NCI-H2227 (cell line): ENCODE measurements around the gene UBAC2.

Experiments used
- DNase-seq: peaks from one replicate; lab custom pipeline; 2025; ENCODE audit not compliant: unreplicated experiment; lab: John Stamatoyannopoulos, UW

The UBAC2 gene

GRCh38 chr13:99329477-99329876 is 128.8 kb downstream of the UBAC2 start:
- no peak for DNase-seq

DNA sequence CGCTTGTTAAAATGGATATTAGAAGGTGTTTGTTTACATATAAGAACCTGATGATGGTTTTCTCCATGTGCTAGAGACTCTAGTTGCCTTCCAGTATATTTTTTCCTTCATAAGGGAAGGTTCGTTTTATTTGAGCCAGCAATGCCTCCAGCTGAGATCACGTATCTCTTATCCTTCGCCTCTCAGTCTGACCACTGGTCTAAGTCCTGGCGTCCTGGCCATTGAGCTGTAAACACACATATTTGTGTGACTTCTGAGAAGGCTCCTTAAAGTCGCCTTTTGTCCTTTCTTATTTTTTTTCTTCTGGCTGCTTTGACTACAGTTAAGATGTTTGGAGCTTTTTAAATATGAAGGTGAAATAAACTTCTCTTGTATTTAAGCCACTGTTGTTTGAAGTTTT is 130.3 kb downstream of the UBAC2 start:
- DNase-seq = no peak

DNA sequence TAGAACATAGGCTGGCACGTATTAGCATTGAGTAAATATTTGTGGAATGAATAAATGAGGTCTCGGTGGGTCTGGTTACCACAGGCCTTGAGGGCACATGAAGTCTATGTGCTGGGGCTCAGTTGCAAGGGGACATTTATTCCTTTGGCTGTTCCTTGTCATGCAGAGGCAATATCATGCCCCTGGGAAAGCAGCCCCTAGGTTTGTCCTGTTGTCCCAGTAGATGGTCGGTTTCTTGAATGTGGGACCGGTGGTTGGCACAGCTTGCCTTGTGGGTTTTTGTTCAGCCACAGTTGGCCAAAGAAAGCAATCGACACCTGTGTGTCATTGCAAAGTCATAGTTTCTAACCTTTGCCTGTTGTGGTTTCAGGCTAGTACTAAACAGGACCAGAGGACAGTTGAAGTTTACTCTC is 131.2 kb downstream of the UBAC2 start:
- DNase-seq = no peak

GRCh38 chr13:99332456-99332855 is 131.8 kb downstream of the UBAC2 start:
- no peak for DNase-seq

- DNase-seq = no peak
Observed at GRCh38 chr13:99334221-99334620, 133.6 kb downstream of the UBAC2 start.

DNA sequence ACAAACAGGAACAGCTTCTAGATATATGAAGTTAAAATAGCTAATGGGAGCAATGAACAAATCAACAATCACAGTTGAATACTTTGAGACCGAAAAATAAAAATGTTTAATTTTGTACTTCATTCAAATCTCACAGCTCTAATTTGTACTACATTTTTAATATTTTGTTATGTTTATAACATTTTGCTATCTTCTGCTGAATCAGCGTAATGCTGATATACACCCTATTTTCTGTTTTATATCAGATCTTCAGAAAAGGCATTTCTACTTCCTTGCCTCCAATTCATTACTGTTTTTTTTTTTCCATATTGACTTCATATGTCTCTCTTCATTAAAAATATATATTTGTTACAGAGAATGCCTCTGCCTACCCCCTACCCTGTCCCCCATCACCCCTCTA is 134.4 kb downstream of the UBAC2 start:
- no peak for DNase-seq

- DNase-seq = no peak
Observed at GRCh38 chr13:99335603-99336002, 134.9 kb downstream of the UBAC2 start.

DNA sequence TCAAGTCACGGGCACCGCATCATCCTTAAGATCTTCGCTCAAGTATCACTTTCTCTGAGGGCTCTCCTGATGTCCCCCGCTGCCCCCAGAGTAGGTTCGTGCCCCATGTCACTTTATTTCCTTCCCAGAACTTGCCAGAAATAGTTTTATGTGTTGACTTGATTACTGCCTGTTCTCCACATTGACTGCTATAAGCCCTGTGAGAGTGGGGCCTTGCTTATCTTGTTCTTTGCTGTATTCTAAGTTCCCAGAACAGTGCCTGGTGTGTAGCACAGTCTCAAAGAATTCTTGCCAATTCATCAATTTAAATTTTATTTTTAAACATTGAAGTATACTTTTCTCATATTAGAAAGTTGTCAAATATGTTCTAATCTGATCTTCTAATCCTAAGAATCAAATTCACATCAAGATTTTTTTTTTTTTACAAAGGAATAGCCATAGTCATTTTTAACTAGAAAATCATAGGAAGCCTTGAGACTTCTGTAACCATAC is 138.6 kb downstream of the UBAC2 start:
- DNase-seq = no peak

DNA sequence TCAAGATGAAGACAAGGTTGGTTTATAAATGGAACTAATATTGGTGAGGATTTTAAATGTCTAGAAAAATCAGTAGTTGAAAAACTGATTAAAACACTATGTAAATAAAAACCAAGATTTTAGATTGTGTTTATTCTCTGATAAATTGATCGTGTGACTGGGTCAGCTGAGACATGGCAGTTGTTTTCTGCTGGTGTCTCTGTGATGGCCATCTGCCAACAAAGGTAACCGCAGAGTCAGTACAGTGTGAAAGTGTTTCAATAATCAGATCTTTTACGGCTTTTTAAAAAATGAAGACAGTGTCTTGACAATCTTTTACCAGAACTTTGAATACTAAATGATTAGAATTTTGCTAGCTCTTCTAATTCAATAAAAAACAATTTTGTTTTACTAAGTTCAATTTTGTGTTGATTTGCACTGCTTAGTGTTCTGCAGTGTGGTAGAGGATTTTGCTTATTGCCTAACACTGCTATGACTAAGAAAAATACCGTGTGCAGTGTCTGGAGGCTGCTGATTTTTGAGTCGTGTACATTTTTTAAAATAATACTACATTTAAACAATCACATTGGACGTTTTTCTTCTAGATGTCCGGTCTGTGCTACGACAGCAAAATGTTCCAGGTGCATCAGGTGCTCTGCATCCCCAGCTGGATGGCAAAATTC is 139.2 kb downstream of the UBAC2 start:
- DNase-seq = no peak

GRCh38 chr13:99340638-99341037 is 140.0 kb downstream of the UBAC2 start:
- no peak for DNase-seq

GRCh38 chr13:99341969-99342722 is 141.5 kb downstream of the UBAC2 start:
- no peak for DNase-seq

- DNase-seq = no peak
Observed at GRCh38 chr13:99342723-99343315, 142.2 kb downstream of the UBAC2 start.

DNA sequence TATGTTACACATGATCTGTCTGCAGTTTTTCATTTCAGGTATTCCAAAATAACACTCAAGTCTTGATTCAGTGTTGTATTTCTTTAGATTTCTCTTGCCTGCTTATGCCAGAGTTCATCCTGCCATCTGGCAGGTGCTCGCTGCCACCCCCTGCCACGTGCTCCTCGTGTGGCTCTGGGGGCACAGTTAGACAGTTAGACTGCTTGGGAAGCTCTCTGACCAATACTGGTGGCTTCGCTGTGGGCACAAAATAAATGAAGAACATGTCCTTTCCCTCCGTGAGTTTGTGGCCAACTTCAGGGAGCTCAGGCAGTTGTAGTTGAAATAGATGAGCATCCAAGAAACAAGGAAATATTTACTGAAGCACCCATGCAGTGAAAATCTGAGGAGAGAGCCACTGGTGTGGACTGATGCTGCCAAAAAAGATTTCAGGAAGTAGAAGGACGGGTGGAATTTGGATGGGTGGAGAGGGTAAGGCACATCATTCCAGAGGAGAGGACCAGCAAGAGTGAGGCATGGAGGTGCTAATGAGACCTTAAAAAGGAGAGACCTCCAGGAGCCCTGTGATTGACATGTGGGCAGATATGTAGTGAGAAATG is 144.1 kb downstream of the UBAC2 start:
- no peak for DNase-seq

GRCh38 chr13:99345345-99345744 is 144.7 kb downstream of the UBAC2 start:
- no peak for DNase-seq

GRCh38 chr13:99346335-99347042 is 145.8 kb downstream of the UBAC2 start:
- no peak for DNase-seq

GRCh38 chr13:99347335-99347878 is 146.8 kb downstream of the UBAC2 start:
- no peak for DNase-seq

- DNase-seq = no peak
Observed at GRCh38 chr13:99347911-99348451, 147.3 kb downstream of the UBAC2 start.

DNA sequence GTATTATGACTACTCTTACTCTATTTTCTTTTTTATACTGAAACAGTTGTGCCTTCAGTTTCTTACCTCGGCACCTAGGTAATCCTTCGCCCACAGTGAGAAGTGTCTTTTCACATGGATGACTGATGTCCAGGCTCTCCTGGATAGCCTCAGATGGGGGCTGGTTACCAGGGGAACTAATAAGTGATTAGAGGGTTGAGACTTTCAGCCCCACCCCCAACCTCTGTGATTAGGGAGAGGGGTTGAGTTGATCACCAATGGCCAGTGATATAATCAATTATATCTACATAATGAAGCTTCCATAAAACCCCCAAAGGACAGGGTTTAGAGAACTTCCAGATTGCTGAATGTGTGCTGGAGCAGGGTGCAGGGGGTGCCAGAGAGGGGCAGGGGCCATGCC is 149.5 kb downstream of the UBAC2 start:
- no peak for DNase-seq

- DNase-seq = no peak
Observed at GRCh38 chr13:99351772-99352171, 151.1 kb downstream of the UBAC2 start.
